ENCODE results near the gene BAHCC1. TPM values are rescaled to one million over a fixed set of nuclear protein-coding genes. Genes with fewer than 3 reads are reported as not detected.

BAHCC1 gene
- total RNA-seq, 2 donors from 2014 or later = 11.4 to 28.9 TPM

- no peaks in the 10 kb centered on the region for H3K27me3 ChIP-seq (replicated peaks; ENCODE audit: insufficient read depth)
- H3K27ac ChIP-seq = peak overlapping the region; percentile 100
- TF ChIP-seq CTCF (IDR thresholded peaks at IDR 0.05) = no peak
- peak; percentile 22 for TF ChIP-seq POLR2A (IDR thresholded peaks at IDR 0.05)
- no peak for TF ChIP-seq POLR2AphosphoS5 (IDR thresholded peaks at IDR 0.05)
- DNase-seq (ENCODE audit: low spot score) = no peak
- H3K4me3 ChIP-seq = peak overlapping the region; percentile 89 to 97
- WGBS = 1% methylated on average over 22 of the region's 22 CpGs
- intact Hi-C loops (cut with DNase I) = loop anchor here (5.0 kb wide), 1 partner anchor 113 kb away; the partner anchor contains the start of gene BAHCC1
- no peaks in the 10 kb centered on the region for H3K4me1 ChIP-seq (replicated peaks)
- H3K36me3 ChIP-seq = peaks cover 10 to 20% of the 10 kb centered on the region in 2 donors
- H3K9me3 ChIP-seq = no peaks in the 10 kb centered on the region
Observed at GRCh38 chr17:81509972-81510784, 114.9 kb downstream of the BAHCC1 start.

- no peaks in the 10 kb centered on the region for H3K9me3 ChIP-seq
- H3K4me1 ChIP-seq (replicated peaks) = peaks cover 5% of the 10 kb centered on the region
- intact Hi-C loops (cut with DNase I) = loop anchor here (5.0 kb wide), 1 partner anchor 114 kb away; the partner anchor contains the start of gene BAHCC1
- no peaks in the 10 kb centered on the region for H3K27me3 ChIP-seq (replicated peaks; ENCODE audit: insufficient read depth)
- TF ChIP-seq POLR2A (IDR thresholded peaks at IDR 0.05) = no peak
- no peak for TF ChIP-seq CTCF (IDR thresholded peaks at IDR 0.05)
- no peak for TF ChIP-seq POLR2AphosphoS5 (IDR thresholded peaks at IDR 0.05)
- DNase-seq (ENCODE audit: low spot score) = no peak
- under 1% methylated on average over 37 of the region's 48 CpGs for WGBS
- peak overlapping the region; percentile 100 for H3K27ac ChIP-seq
- peaks cover 10 to 20% of the 10 kb centered on the region in 2 donors for H3K36me3 ChIP-seq
- H3K4me3 ChIP-seq = peak overlapping the region; percentile 89 to 97
Observed at GRCh38 chr17:81510785-81511553, 115.7 kb downstream of the BAHCC1 start.

DNA sequence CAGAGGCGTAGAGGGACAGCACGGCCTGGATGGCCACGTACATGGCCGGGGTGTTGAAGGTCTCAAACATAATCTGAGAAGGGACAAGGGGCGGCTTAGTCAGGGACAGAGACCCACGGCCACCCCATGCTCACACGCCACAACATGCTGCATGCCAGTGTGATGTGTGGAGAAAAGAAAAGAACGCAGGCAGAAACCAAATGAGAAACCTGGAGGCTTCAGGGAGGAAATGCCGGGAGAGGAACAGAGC, 116.2 kb downstream of the BAHCC1 start:
- WGBS = under 1% methylated on average over 9 of the region's 9 CpGs
- peak overlapping the region; percentile 100 for H3K27ac ChIP-seq
- H3K36me3 ChIP-seq = peaks cover 10 to 20% of the 10 kb centered on the region in 2 donors
- no peaks in the 10 kb centered on the region for H3K9me3 ChIP-seq
- intact Hi-C loops (cut with DNase I) = loop anchor here (5.0 kb wide), 1 partner anchor 114 kb away; the partner anchor contains the start of gene BAHCC1
- peak overlapping the region; percentile 89 to 97 for H3K4me3 ChIP-seq
- no peak for TF ChIP-seq CTCF (IDR thresholded peaks at IDR 0.05)
- no peak for TF ChIP-seq POLR2AphosphoS5 (IDR thresholded peaks at IDR 0.05)
- no peak for TF ChIP-seq POLR2A (IDR thresholded peaks at IDR 0.05)
- peaks cover 5% of the 10 kb centered on the region for H3K4me1 ChIP-seq (replicated peaks)
- DNase-seq (ENCODE audit: low spot score) = no peak
- H3K27me3 ChIP-seq (replicated peaks; ENCODE audit: insufficient read depth) = no peaks in the 10 kb centered on the region

GRCh38 chr17:81511804-81512561, 116.7 kb downstream of the BAHCC1 start:
- H3K9me3 ChIP-seq = no peaks in the 10 kb centered on the region
- intact Hi-C loops (cut with DNase I) = loop anchor here (5.0 kb wide), 1 partner anchor 115 kb away; the partner anchor contains the start of gene BAHCC1

More at GRCh38 chr17:81511804-81512561, 116.7 kb downstream of the BAHCC1 start:
- peaks cover 5% of the 10 kb centered on the region for H3K4me1 ChIP-seq (replicated peaks)
- DNase-seq (ENCODE audit: low spot score) = no peak
- peaks cover 10 to 20% of the 10 kb centered on the region in 2 donors for H3K36me3 ChIP-seq
- 1% methylated on average over 59 of the region's 62 CpGs for WGBS
- peak overlapping the region; percentile 100 for H3K27ac ChIP-seq
- no peaks in the 10 kb centered on the region for H3K27me3 ChIP-seq (replicated peaks; ENCODE audit: insufficient read depth)
- TF ChIP-seq CTCF (IDR thresholded peaks at IDR 0.05) (no peak), POLR2AphosphoS5 (IDR thresholded peaks at IDR 0.05) (no peak), POLR2A (IDR thresholded peaks at IDR 0.05) (no peak)
- peak overlapping the region; percentile 89 to 97 for H3K4me3 ChIP-seq

All from prostate gland (tissue), 2 donors.